NB4 (cell line): ENCODE results near the gene UTP14A.

Experiments used
- DNase-seq: peaks from one replicate; pipeline ENCODE4 v3.0.0; 2010; ENCODE audit warnings: low read depth
- H3K4me3 ChIP-seq: one replicate; pipeline ENCODE4 v1.5.1; 2011; ENCODE audit warnings: mild to moderate bottlenecking, low read depth, low read length, moderate library complexity
- MYC ChIP-seq: IDR thresholded peaks from 2 replicates; pipeline ENCODE4 v1.6.1; 2011; ENCODE audit warnings: low read depth, low read length
- POLR2A ChIP-seq: IDR thresholded peaks from 2 replicates; pipeline ENCODE4 v1.6.1; 2011; ENCODE audit warnings: mild to moderate bottlenecking; ENCODE audit not compliant: insufficient read length; ENCODE audit errors: extremely low read depth
- TF ChIP-seq, protein P1 (sequence below): IDR thresholded peaks from 2 replicates; pipeline ENCODE4 v1.6.1; 2011; ENCODE audit warnings: low read depth, low read length
- TF ChIP-seq, protein P2 (sequence below): IDR thresholded peaks from one replicate; pipeline ENCODE4 v1.5.1; 2012; ENCODE audit warnings: low read depth, low read length

UTP14A gene

DNA sequence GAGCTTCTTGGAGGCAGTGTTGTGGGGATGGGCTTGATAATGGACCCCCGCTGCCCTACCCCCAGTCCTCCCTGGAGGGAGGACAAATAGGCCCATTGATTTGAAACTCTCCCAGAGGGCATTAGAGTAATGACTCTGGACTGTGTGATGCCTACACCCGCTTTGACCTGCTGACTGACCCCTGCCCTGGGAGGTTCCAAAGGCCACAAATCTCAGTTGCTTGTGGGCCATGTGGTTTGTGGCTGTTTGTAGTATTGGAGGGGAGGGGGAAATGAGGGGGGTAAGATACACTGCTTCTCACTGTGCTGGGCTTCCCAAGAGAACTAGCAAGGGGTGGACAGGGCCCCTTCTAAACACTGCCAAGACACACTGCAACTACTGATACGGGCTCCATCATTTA lies 48.8 kb downstream of the UTP14A start:
- TF ChIP-seq, protein P1, sequence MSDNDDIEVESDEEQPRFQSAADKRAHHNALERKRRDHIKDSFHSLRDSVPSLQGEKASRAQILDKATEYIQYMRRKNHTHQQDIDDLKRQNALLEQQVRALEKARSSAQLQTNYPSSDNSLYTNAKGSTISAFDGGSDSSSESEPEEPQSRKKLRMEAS = no peak
- TF ChIP-seq POLR2A = no peak
- no peak for TF ChIP-seq MYC
- no peak overlapping the region for H3K4me3 ChIP-seq
- no peak for DNase-seq

DNA sequence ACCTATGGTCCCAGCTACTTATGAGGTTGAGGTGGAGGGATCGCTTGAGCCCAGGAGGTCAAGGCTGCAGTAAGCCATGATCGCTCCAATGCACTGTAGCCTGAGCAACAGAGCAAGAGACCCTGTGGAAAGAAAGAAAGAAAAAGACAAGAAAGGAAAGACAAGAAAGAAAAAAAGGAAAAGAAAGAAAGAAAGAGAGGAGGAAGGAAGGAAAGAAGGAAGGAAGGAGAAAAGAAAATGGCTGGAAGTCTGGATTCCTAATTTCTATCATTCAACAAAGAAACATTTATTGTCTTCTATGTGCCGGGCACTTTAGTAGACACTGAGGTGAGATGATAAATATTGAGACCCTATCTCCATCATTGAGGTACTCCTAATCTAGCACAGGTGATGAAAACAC lies 49.7 kb downstream of the UTP14A start:
- no peak for TF ChIP-seq MYC
- H3K4me3 ChIP-seq = no peak overlapping the region
- no peak for DNase-seq

DNA sequence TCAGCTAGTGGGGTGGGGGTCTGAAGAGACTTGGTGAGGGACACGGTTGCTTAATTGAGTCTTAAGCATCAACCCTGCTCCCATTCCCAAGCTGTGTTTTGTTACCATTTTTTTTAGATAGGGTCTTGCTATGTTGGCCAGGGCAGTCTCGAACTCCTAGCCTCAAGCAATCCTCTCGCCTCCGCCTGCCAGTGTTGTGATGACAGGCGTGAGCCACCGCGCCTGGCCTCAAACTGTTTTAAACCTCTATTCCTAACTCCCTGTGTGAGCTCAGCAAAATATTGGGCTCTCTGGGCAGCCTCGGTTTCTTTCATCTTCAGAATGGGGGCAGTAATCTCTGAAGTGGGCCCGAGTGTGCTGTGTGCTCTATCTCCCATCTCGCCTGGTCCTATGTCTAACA lies 50.2 kb downstream of the UTP14A start:
- TF ChIP-seq MYC = no peak
- TF ChIP-seq POLR2A = no peak
- TF ChIP-seq, protein P1 = no peak
- TF ChIP-seq, protein P2, sequence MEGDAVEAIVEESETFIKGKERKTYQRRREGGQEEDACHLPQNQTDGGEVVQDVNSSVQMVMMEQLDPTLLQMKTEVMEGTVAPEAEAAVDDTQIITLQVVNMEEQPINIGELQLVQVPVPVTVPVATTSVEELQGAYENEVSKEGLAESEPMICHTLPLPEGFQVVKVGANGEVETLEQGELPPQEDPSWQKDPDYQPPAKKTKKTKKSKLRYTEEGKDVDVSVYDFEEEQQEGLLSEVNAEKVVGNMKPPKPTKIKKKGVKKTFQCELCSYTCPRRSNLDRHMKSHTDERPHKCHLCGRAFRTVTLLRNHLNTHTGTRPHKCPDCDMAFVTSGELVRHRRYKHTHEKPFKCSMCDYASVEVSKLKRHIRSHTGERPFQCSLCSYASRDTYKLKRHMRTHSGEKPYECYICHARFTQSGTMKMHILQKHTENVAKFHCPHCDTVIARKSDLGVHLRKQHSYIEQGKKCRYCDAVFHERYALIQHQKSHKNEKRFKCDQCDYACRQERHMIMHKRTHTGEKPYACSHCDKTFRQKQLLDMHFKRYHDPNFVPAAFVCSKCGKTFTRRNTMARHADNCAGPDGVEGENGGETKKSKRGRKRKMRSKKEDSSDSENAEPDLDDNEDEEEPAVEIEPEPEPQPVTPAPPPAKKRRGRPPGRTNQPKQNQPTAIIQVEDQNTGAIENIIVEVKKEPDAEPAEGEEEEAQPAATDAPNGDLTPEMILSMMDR = no peak
- H3K4me3 ChIP-seq = no peak overlapping the region

DNA sequence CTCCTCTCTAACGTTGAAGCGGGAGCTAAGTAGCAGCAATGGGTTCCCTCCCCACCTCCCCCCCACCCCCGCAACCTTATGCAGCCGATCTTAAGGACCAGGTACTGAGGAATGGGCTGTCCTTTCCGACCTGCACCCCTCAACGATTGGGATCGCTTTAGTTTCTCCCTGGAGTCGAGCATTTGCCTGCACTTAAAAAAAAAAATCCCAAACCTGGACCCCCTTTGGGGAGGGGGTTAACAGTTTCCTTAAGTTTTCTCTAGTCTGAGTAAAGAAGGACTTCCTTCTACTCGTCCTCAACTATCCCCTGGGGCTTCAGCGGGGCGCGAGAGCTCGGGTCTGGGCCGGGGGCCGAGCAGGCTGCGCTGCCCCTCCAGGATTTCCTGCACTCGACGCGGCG lies 50.8 kb downstream of the UTP14A start:
- H3K4me3 ChIP-seq = peak overlapping the region; percentile 43
- TF ChIP-seq, protein P1 = no peak
- TF ChIP-seq POLR2A (no peak), MYC (no peak)
- TF ChIP-seq, protein P2 = no peak
- no peak for DNase-seq

More for the DNA sequence above, 50.2 kb downstream of the UTP14A start:
- DNase-seq = no peak

DNA sequence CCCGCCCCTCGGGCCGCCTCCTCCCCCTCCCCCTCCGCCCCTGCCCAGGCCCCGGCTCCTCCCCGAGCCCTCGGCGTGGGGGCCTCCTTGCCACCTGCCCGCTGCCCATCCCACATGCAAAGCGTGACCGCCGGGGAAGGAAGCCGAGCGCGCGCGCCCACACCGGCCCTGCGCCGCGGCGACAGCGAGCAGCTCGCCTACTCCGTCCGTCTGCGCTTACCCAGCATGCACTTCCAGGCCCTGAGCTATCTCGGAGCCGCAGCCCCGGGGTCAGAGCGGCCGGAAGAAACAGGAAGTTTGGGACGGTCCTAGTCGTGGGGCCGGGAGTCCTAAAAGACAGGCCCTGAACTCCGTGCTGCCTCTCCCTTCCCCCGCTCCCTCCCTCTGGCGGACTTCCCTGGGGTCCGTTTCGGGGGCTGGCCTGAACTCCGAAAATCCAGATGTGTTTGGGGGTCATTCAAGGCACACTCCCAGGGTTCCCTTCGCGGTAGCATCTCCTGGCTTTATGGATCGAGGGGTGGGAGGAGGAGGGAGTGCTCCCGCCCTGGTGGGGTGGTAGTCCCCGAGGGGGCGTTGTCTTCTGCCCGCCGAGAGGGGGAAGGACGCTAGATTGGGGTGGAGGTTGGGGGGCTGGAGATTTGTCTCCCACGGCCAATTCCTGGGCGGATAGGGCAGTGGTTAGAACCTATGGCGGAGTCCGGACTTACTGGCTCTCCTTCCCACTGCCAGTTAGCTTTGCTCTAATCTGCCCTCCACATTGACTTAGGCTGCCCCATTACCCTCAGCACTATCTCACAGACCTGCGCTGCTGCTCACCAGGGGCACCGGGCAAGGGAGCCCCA lies 51.5 kb downstream of the UTP14A start:
- TF ChIP-seq, protein P1 = peak; percentile 84
- TF ChIP-seq MYC = peak; percentile 74
- TF ChIP-seq, protein P2 = no peak
- DNase-seq = peak; percentile 95
- peak overlapping the region; percentile 56 for H3K4me3 ChIP-seq

DNA sequence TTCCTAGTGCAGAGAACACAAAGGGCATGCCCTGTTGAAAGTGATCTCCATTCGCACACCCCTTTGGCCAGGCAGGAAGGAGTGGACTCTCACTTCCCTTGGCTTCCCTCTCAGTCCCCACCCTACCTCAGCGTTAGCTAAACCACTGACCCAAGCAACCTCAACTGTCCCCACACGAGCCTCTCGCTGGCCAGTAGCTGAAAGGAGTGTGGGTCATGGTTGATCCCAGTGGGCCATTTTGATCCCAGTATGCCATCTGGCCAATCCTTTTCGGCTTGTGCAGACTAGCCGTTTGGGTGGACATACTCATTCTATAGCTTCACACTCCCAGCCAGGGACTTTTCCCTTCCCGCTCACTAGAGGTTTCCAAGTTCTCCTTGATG lies 52.1 kb downstream of the UTP14A start:
- no peak for TF ChIP-seq MYC
- TF ChIP-seq, protein P2 = no peak
- TF ChIP-seq POLR2A = no peak
- TF ChIP-seq, protein P1 = no peak
- DNase-seq = no peak
- H3K4me3 ChIP-seq = peak overlapping the region; percentile 56
